ENCODE measurements around the gene ZNF560. TPM values are rescaled to one million over a fixed set of nuclear protein-coding genes. Genes with fewer than 3 reads are reported as not detected.

The ZNF560 gene
- total RNA-seq, 1 experiment from 2014 or later: 4.4 TPM

GRCh38 chr19:9538183-9539058 lies 40.0 kb upstream of the ZNF560 start, which contains the start of gene ZNF426 (continued):
- TF ChIP-seq ZNF219 (CRISPR knock-in tag; IDR thresholded peaks at IDR 0.05; ENCODE audit: borderline replicate concordance): no peak
- peak; percentile 28; the same call in 1 of the 2 replicates for TF ChIP-seq E2F5 (CRISPR knock-in tag; IDR thresholded peaks at IDR 0.05)
- TF ChIP-seq ZBTB21 (CRISPR knock-in tag; IDR thresholded peaks at IDR 0.05; ENCODE audit: borderline replicate concordance): peak; percentile 71; the same call in 1 of the 2 replicates
- TF ChIP-seq SP1 (CRISPR knock-in tag; conservative IDR thresholded peaks at IDR 0.05): no peak; the same call in 1 of the 2 replicates
- peak; percentile 81 for TF ChIP-seq MAX (CRISPR knock-in tag; IDR thresholded peaks at IDR 0.05)
- TF ChIP-seq KAT7 (CRISPR knock-in tag; IDR thresholded peaks at IDR 0.05; ENCODE audit: borderline replicate concordance): peak; percentile 90; the same call in 1 of the 2 replicates
- TF ChIP-seq ZNF138 (CRISPR knock-in tag; conservative IDR thresholded peaks at IDR 0.05): no peak
- TF ChIP-seq PRDM15 (CRISPR knock-in tag; IDR thresholded peaks at IDR 0.05): no peak
- no peak for TF ChIP-seq AFF4 (CRISPR knock-in tag; IDR thresholded peaks at IDR 0.05; ENCODE audit: borderline replicate concordance)
- TF ChIP-seq ZBTB43 (CRISPR knock-in tag; IDR thresholded peaks at IDR 0.05): no peak
- peak; percentile 79; the same call in 1 of the 2 replicates for TF ChIP-seq ZNF423 (CRISPR knock-in tag; IDR thresholded peaks at IDR 0.05)
- 0 out of 2 replicates have a peak, but pooled peaks have one; percentile 25 for TF ChIP-seq RELA (CRISPR knock-in tag; IDR thresholded peaks at IDR 0.05; ENCODE audit: borderline replicate concordance)
- no peak for TF ChIP-seq E2F1 (CRISPR knock-in tag; IDR thresholded peaks at IDR 0.05)
- TF ChIP-seq ATF1 (CRISPR knock-in tag; IDR thresholded peaks at IDR 0.05): no peak; the same call in 1 of the 2 replicates
- peak; percentile 98 for TF ChIP-seq CREM (CRISPR knock-in tag; IDR thresholded peaks at IDR 0.05)
- TF ChIP-seq NFE2L1 (CRISPR knock-in tag; IDR thresholded peaks at IDR 0.05): 0 out of 2 replicates have a peak, but pooled peaks have one; percentile 13
- TF ChIP-seq FOXK1 (CRISPR knock-in tag; IDR thresholded peaks at IDR 0.05): peak; percentile 75
- TF ChIP-seq NFATC4 (CRISPR knock-in tag; IDR thresholded peaks at IDR 0.05): no peak
- TF ChIP-seq FOXP4 (CRISPR knock-in tag; IDR thresholded peaks at IDR 0.05): peak; percentile 40; the same call in 1 of the 2 replicates
- no peak for TF ChIP-seq NFYB (CRISPR knock-in tag; conservative IDR thresholded peaks at IDR 0.05; ENCODE audit: low read depth)
- no peak for TF ChIP-seq PREB (CRISPR knock-in tag; IDR thresholded peaks at IDR 0.05; ENCODE audit: borderline replicate concordance)
- peak; percentile 51; the same call in 1 of the 2 replicates for TF ChIP-seq TEAD1 (CRISPR knock-in tag; IDR thresholded peaks at IDR 0.05)
- no peak for TF ChIP-seq ZNF671 (CRISPR knock-in tag; IDR thresholded peaks at IDR 0.05)
- no peak for TF ChIP-seq FOXJ3 (CRISPR knock-in tag; IDR thresholded peaks at IDR 0.05; ENCODE audit: borderline replicate concordance)
